Iris pigment epithelial cell (primary cell): ENCODE measurements around the gene PLXNC1.
A peak's percentile ranks its signal among the peaks of the same experiment; 100 is the strongest.

ENCODE experiments used
- DNase-seq: peaks from one replicate; pipeline ENCODE4 v3.0.0-alpha.2; 2011; ENCODE audit warnings: low read depth

The PLXNC1 gene

GRCh38 chr12:94204499-94205247 lies 56.3 kb downstream of the PLXNC1 start:
- DNase-seq = peak; percentile 28

- DNase-seq = no peak
These were observed 57.4 kb downstream of the PLXNC1 start for GRCh38 chr12:94205822-94206221.

DNA sequence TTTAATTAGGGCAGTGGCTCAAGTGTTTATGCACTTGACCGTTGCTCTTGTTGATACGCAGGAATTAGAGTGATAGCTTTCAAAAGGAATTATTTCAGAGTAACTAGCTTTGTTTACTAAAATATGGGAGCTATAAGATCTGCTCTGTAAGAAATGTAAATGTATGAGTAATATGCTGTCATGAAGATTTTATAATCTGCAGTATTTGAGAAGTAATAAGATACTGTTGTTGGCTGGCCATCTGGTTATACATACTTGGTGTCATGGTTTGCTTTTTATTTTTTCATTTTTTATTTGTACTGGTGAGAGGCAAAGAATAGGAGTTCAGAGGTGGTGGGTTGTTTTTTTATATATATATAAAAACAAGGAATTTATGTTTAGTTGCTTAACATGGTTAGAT lies 58.5 kb downstream of the PLXNC1 start:
- peak; percentile 45 for DNase-seq

GRCh38 chr12:94207467-94207848 lies 59.1 kb downstream of the PLXNC1 start:
- DNase-seq = peak; percentile 64

DNA sequence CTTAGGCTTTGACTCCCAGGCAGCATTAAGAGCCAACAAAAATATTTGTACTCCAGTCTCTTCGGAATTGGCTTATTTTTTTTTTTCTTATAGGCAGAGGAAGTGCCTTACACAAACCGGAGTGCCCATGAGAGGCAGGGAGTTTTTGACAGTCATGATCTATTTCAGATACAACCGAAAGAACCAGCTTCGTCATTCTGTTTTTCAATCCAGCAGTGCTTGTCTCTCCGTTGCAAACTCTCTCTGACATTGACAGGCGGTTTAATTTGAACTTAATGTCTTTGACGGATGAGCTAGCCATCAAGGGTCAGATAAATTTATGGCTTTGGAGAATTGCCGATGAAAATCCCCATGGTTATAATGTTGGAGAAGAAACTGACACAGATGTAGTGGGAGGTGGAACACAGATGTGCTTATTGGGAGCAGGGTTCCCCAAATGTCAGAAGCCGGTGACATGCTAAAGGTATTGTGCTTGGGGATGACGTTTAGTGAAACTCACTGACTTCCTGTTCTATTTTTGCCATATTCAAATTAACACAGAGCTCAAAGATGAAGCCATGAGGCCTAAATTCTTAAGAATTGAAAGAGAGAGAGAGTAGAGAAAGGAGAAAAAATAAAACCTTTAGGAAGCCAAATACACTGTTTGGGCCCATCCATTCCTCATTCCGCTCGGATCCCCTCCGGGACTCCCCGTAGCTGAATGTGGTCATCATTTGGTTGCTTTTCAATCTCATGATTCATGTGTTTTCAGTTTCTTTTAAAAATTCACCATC lies 59.7 kb downstream of the PLXNC1 start:
- DNase-seq = peak; percentile 61

DNA sequence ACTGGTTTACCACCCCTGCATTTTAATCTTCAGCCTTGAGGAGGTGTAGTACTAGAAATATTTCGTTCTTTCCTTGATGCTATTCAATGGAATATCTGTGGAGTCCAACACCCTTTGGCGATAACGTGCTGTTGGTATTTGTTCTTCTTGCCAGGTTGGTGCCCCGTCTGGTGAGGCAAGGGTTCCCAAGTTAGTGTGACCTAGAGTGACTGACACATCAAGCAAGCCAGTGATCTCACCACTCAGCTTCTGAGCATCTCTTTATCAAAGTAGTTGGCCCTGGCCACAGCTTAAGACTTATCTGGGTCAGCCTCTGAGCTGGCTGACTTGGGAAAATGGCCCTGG lies 60.2 kb downstream of the PLXNC1 start:
- no peak for DNase-seq

GRCh38 chr12:94209240-94209639 lies 60.9 kb downstream of the PLXNC1 start:
- DNase-seq = no peak

DNA sequence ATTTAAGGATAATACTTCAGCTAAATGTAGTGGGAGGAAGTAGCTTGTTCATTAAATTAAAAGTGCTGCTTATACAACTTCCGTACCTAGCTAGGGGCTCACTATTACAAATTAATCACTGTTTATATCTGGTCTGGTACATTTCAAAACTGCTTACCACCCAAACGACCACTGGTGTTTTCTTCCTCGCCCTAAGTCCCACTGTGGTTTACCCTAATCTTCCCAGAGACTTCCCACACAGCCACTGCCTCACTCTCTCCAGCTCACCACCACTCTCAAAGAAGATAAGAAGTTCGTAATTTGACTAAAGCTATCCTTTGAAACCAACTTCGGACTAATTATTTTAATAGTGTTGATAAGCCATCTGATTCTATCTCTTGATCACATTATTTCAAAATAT lies 62.6 kb downstream of the PLXNC1 start:
- no peak for DNase-seq

- no peak for DNase-seq
These were observed 69.9 kb downstream of the PLXNC1 start for GRCh38 chr12:94218233-94218632.

- no peak for DNase-seq
These were observed 71.4 kb downstream of the PLXNC1 start for GRCh38 chr12:94219622-94220302.

- no peak for DNase-seq
These were observed 72.4 kb downstream of the PLXNC1 start for GRCh38 chr12:94220804-94221203.

DNA sequence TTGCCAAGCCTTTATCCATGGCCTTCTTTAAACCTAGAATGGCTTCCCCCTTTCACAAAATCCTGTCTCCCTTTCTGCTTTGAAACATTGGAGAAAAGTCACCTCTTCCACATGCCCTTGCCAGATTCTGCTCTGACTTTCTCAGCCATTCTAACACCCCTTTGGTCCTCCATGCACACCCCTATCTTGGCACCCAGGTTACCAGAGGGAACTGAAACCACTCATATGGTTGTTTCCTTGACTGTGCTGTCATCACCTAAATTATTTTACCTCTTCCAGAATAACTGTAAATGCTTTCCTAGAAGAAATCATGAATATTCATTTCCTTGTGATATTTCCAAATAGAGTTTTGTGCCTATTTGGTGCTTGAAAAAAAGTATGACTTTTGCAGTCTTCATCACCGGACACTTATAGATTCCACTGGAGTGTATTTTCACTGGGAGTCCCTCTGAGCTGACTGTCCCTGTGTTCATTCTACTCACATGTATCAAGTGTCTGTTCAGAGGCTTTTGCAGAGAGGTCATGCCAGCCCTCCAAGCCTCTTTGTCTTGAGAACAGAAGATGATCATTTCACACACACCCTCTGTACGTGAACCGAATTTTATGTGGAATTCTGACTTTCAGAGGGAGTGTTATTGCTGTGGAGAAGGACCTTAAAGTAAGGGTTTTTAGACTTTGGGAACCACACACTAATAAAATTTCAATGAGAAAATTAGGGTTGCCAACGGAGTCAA lies 74.1 kb downstream of the PLXNC1 start:
- DNase-seq = no peak

GRCh38 chr12:94223842-94224241 lies 75.5 kb downstream of the PLXNC1 start:
- no peak for DNase-seq

DNA sequence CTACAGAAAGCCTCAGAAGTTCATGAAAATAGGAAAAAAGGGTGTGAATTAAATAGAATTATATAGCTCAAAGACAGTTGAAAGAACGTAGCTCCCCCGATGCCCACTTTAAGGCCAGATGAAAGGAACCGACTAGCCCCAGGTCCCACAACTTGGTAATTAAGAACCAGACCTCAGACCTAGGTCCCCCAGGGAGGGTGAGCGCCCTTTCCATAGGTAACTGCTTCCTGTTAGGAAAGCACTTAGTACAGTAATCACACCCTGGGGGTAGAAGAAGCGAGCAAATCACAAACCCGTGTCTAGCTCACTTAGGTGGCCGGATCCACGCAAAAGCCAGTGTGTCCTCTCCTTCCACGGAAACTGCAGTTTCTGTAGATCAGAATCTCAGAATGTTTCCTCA lies 77.1 kb downstream of the PLXNC1 start:
- no peak for DNase-seq

DNA sequence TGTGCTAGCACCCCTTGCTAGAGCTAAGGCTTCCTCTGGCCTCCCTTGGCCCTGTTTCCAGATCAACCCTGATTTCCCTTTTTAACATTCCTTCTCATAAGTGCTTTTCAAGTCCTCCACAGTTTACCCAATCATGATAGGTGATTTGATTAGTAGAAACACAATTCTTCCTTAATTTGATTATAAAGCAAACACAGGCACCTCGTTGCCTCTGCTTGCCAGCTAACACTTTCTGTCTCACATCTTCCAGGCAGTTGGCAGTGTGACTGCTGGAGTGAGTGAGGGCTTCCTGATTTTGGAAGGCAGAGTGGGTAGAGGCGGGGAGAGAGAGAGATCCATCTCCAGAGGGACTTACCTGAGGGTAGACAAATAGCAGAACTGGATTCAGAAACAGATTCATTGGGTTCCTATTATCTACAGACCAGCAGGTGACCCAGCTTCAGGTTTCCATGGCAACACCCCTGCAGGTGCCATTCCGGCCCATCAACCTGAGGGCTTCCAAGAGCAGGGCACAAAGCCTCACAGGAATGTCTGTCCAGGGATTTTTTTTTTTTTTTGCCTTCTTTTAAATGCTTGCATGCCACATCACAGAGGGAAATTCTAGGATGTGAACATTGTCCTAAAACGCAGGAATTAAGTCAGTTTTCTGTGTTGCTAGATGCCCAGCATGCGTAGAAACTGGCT lies 77.7 kb downstream of the PLXNC1 start:
- no peak for DNase-seq

GRCh38 chr12:94227066-94227465 lies 78.7 kb downstream of the PLXNC1 start:
- DNase-seq = no peak

GRCh38 chr12:94228488-94228907 lies 80.1 kb downstream of the PLXNC1 start:
- DNase-seq = no peak

GRCh38 chr12:94229902-94230301 lies 81.5 kb downstream of the PLXNC1 start:
- DNase-seq = no peak

DNA sequence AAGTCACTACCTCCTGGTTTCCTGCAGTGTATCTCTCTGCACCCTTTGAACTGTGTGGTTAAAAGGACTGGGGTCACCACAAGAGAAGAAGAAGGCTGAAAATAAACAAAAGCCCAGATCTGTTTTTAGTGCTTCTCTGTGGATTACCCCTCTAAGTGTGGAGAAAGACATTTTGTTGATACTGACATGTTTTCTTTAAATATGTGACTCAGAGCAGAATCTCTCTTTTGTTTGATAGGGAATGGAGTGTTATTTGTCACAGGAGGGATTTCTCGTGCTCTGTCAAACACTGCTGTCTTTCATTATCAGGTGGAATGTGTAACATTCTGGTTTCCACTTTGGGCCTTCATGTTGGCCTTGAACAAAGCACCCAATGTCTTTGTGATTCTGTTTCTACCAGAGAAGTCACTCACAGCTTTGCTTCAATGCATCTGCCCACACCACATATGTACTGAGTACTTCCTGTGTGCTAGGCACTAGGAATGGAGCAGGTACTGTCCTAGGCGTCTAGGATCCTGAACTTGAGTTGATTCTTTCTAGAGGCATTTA lies 82.1 kb downstream of the PLXNC1 start:
- peak; percentile 25 for DNase-seq

GRCh38 chr12:94231709-94232108 lies 83.3 kb downstream of the PLXNC1 start:
- DNase-seq = no peak

GRCh38 chr12:94235848-94236247 lies 87.5 kb downstream of the PLXNC1 start:
- no peak for DNase-seq
